ENCODE data around the gene TP53TG5.

The TP53TG5 gene

DNA sequence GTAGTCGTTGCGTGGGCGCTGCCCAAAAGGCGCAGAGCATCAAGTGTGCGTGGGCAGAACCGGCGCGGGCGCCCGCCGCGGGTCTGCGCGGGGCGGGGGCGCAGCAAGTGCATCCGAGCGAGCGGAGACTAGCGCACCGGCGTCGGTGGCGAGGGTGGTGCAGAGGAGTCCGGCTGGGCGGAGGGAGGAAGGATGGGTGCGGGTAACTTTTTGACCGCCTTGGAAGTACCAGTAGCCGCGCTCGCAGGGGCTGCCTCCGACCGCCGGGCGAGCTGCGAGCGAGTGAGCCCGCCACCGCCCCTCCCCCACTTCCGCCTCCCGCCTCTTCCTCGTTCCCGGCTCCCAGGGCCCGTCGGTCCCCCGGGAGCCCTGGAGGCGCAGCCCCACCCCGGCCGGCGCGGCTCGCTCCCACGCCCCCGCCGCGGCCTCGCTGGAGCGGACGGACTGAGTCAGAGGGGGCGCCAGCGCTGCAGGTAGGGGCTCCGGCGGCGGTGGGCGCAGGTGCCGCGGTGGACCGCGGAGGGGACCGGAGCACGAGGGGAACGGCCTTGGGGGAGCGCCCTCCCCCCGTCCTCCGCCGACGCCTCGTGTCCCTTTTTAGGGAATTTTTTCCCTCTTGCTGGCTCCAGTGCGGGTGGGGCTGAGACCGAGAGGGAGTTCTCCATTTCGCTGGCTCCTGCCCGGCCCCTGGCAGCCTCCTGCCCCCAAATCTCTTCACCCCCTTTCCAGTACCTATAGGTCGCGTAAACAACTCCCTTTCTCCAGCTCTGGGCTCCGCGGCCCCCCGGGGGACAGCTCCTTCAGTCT is 28.3 kb upstream of the TP53TG5 start:
- CTCF ChIA-PET, result interaction anchor here (0.9 to 4.4 kb wide), 8 partner anchors 9 to 87 kb away, joined by 3 to 33 read pairs (median 5); partner anchors contain the start of genes PIGT and SYS1
- POLR2A ChIA-PET, result no interaction called here
- DNase-seq (ENCODE audit: extremely low spot score), result peak; percentile 46
- TF ChIP-seq, protein P1, sequence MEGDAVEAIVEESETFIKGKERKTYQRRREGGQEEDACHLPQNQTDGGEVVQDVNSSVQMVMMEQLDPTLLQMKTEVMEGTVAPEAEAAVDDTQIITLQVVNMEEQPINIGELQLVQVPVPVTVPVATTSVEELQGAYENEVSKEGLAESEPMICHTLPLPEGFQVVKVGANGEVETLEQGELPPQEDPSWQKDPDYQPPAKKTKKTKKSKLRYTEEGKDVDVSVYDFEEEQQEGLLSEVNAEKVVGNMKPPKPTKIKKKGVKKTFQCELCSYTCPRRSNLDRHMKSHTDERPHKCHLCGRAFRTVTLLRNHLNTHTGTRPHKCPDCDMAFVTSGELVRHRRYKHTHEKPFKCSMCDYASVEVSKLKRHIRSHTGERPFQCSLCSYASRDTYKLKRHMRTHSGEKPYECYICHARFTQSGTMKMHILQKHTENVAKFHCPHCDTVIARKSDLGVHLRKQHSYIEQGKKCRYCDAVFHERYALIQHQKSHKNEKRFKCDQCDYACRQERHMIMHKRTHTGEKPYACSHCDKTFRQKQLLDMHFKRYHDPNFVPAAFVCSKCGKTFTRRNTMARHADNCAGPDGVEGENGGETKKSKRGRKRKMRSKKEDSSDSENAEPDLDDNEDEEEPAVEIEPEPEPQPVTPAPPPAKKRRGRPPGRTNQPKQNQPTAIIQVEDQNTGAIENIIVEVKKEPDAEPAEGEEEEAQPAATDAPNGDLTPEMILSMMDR (IDR thresholded peaks at IDR 0.05; ENCODE audit: control extremely low read depth, extremely low read depth, low read depth, missing control alignments), result no peak

DNA sequence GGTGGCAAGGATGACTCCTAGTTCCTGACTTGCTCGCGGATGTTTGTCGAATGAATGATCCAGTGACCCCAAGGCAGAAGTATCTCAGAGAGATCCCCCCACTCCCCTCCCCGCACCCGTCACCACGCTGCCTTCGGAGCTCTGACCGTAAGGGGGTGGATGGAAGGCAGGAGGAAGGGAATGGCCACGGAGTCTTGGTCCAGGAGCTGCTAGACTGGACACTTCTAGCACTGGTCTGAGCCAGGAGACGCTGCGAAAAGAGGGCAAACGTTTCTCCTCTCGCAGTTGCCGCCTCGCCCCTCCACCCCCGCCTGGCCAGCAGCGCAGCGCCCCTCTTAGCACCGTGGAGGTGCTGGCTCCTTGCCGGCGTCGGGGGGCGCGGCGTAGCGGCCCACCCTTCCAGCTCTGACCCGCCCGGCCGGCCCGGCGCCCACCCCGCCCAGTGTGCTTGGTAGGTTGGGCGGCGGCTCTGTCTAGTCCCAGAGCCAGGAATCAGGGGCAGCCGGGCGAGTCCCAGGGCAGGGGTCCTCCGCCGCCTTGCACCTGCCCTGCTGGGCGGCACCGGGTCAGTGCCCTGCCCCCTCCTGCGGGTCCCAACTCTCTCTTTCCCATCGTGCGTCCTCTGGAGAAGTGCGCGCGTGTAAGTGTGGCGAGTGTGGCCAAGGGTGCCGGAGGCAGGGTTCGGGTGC is 27.6 kb upstream of the TP53TG5 start:
- TF ChIP-seq, protein P1 (IDR thresholded peaks at IDR 0.05; ENCODE audit: control extremely low read depth, extremely low read depth, low read depth, missing control alignments), result no peak
- ChIA-PET CTCF (interaction anchor here (0.7 to 4.4 kb wide), 3 partner anchors 31 to 37 kb away, joined by 3 to 33 read pairs (median 6); no protein-coding TSS in a partner anchor), POLR2A (no interaction called here)
- DNase-seq (ENCODE audit: extremely low spot score), result peak; percentile 22

GRCh38 chr20:45404438-45404837 is 26.3 kb upstream of the TP53TG5 start:
- ChIA-PET CTCF (interaction anchor here (0.9 to 4.4 kb wide), 5 partner anchors 12 to 82 kb away, joined by 3 to 33 read pairs (median 8); partner anchors contain the start of gene PIGT), POLR2A (no interaction called here)
- DNase-seq (ENCODE audit: extremely low spot score), result no peak
- TF ChIP-seq, protein P1 (IDR thresholded peaks at IDR 0.05; ENCODE audit: control extremely low read depth, extremely low read depth, low read depth, missing control alignments), result no peak

DNA sequence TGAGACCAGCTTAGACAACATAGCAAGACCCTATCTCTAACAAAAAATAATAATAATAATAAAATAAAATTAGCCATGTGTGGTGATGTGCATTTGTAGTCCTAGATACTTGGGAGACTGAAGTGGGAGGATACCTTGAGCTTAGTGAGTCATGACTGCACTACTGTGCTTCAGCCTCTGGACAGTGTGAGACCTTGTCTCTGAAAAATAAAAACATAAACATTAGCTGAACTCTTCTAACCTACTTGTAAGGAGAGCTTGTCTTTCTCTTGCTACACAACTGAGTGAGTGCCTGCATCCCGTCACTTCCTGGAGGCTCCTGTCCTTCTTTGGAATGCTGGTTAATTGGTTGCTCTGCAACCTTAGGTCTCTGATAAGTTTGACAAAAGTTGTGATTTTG is 24.8 kb upstream of the TP53TG5 start:
- DNase-seq (ENCODE audit: extremely low spot score), result no peak
- ChIA-PET CTCF (interaction anchor here (0.6 to 1.4 kb wide), 4 partner anchors 30 to 47 kb away, joined by 3 to 4 read pairs (median 3); no protein-coding TSS in a partner anchor), POLR2A (no interaction called here)
- TF ChIP-seq, protein P1 (IDR thresholded peaks at IDR 0.05; ENCODE audit: control extremely low read depth, extremely low read depth, low read depth, missing control alignments), result no peak

GRCh38 chr20:45400346-45401031 is 22.4 kb upstream of the TP53TG5 start:
- ChIA-PET POLR2A (no interaction called here), CTCF (interaction anchor here (2.9 kb wide), 1 partner anchor 27 kb away, joined by 12 read pairs; no protein-coding TSS in a partner anchor)
- DNase-seq (ENCODE audit: extremely low spot score), result no peak
- TF ChIP-seq, protein P1 (IDR thresholded peaks at IDR 0.05; ENCODE audit: control extremely low read depth, extremely low read depth, low read depth, missing control alignments), result no peak

GRCh38 chr20:45399018-45399417 is 20.9 kb upstream of the TP53TG5 start:
- ChIA-PET CTCF (interaction anchor here (2.9 kb wide), 1 partner anchor 25 kb away, joined by 12 read pairs; no protein-coding TSS in a partner anchor), POLR2A (no interaction called here)
- TF ChIP-seq, protein P1 (IDR thresholded peaks at IDR 0.05; ENCODE audit: control extremely low read depth, extremely low read depth, low read depth, missing control alignments), result no peak

More at GRCh38 chr20:45399018-45399417, 20.9 kb upstream of the TP53TG5 start:
- no peak for DNase-seq (ENCODE audit: extremely low spot score)

All from GM10248 (cell line).